Gastroesophageal sphincter (tissue), 2 donors: ENCODE measurements around the gene ABCC9.

Experiments used
- EP300 ChIP-seq: sonication (generic); formaldehyde crosslinking; IDR thresholded peaks from one replicate; pipeline ENCODE4 v1.6.1; 2017; ENCODE audit warnings: antibody characterized with exemption, mild to moderate bottlenecking
- POLR2A ChIP-seq, 2 donors: fragments of 450-650 bp; IDR thresholded peaks; one replicate each; pipeline ENCODE4 v1.6.1; 2017; ENCODE audit warnings: antibody characterized with exemption in 2 of 2, mild to moderate bottlenecking in 2 of 2, moderate library complexity in 1 of 2

DNA sequence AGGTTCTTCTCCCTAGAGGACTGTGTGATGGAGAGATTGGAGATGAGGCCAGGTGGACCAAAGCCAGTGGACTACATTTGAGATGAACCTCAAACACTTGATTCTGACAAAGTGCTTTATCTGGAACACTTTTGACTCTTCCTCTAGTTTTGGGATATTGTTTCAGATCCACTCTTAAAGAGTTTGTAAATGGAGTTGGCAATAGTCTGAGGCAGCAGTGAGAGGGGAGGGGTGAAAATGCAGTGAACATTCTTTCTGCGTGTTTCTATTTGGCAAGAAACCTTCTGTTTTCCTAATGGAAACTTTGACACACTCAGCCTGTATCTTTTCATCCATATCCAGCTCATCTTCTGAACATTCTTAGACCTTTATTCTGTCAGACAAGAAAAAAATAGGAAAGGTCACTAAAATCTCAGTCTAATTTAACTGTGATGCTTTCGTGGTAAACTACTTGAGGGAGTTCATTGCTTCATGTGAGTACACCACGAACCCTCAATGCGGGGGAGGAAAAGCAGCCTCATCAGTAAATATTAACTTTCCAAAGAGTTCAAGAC lies 109.4 kb downstream of the ABCC9 start:
- TF ChIP-seq POLR2A (IDR thresholded peaks at IDR 0.05) (no peak), EP300 (no peak)
